Measurements from ENCODE around the gene TSPO.
A peak's percentile ranks its signal among the peaks of the same experiment; 100 is the strongest.
"Not testable (repeated sequence)": the region's sequence is repeated elsewhere in the genome, so short reads cannot be mapped to it uniquely, and the experiment has no call there.

TSPO gene

GRCh38 chr22:43131773-43132501 is 19.4 kb upstream of the TSPO start:
- no peak for DNase-seq

DNA sequence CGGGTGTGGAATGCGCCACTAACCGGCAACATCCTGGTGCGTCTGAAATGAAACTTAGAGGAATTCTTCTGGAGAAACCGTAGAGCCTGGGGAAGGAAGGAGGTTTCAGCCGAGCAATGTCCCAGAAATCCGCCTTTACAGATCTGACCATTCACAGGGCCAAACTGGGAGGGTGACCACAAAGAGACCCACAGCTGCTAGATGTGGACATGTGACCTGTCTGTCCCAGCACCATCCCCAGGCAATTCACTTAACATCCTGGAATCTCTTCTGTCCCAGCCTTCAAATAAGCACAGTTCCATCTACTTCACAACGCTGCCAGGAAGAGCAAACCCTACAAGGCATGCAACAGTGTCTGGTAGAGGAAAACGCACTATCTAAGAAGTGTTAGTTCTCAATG is 18.0 kb upstream of the TSPO start:
- DNase-seq: no peak

- DNase-seq: no peak
Observed at GRCh38 chr22:43134553-43134952, 16.8 kb upstream of the TSPO start.

DNA sequence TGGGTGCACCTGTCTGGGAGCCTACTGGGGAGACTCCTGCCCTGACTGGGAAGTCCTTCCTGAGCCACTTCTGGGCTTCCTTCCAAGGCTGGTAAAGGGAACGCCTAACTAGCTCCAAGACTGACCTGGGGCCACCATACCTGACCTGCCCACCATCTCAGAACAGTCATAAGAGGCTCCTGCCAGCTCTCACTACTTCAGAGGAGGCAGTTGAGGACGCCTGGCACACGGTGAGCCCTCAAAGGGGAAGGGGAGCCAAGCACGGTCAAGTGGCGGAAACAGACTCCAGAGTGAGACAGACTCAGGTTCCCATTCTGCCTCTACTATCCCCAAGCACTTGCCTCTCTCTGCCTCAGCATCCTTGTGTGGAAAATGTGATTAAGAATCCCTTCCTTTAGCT is 15.8 kb upstream of the TSPO start:
- DNase-seq: no peak

DNA sequence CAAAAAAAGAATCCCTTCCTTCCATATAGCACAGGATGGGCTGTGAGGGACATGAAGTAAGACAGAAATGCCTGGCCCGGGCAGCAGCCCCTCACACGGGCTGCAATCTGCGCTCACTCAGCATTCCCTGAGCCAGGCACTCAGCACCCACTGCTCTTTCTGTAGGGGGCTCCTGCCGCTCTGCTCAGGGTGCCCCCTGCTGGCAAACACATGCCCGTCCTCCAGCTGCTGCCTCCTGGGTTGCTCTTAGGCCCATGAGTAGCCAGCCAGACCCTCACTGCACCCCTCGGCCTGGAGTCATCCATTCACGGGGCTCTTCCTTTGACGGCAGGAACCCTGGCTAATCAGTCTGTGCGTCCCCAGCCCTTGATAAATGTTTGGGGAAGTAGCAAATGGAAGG is 15.1 kb upstream of the TSPO start:
- no peak for DNase-seq

DNA sequence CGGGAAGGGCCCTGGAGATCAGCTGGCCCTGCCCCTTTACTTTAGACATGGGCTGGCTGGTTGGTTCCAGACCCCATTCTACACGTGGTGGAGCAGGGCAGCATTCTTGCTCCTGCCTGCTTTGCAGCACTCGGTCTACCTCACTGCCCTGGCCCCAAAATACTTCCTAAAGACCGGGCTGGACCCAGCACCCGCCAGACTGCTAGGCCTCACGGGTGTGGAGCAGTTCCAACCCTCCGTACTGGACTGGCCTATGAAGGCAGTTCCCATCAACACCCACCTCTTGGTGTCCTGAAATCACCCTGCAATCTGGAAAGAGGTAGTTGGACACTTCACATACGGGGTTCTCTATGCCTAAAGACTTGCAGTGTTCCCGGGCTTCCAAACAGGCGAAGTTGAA is 14.6 kb upstream of the TSPO start:
- DNase-seq: no peak

- peak; percentile 72 for DNase-seq
Observed at GRCh38 chr22:43142880-43143562, 8.3 kb upstream of the TSPO start, which contains the start of gene MCAT. Gene MCAT, minus strand, starts transcription at chr22:43143398. Its CDS starts 50 bp downstream, at chr22:43143348.

- no peak for DNase-seq
Observed at GRCh38 chr22:43144949-43145348, 6.4 kb upstream of the TSPO start.

GRCh38 chr22:43145371-43145770 is 6.0 kb upstream of the TSPO start:
- not testable (repeated sequence) for DNase-seq

DNA sequence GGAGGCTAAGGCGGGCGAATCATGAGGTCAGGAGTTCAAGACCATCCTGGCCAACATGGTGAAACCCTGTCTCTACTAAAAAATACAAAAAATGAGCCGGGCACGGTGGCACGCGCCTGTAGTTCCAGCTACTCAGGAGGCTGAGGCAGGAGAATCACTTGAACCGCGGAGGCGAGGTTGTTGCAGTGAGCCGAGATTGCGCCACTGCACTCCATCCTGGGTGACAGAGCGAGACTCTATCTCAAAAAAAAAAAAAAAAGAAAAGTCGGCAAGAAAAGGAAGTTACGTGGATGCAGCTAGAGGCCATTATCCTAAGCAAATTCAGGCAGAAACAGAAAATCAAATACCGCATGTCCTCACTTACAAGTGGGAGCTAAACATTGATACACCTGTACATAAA is 5.0 kb upstream of the TSPO start:
- not testable (repeated sequence) for DNase-seq

DNA sequence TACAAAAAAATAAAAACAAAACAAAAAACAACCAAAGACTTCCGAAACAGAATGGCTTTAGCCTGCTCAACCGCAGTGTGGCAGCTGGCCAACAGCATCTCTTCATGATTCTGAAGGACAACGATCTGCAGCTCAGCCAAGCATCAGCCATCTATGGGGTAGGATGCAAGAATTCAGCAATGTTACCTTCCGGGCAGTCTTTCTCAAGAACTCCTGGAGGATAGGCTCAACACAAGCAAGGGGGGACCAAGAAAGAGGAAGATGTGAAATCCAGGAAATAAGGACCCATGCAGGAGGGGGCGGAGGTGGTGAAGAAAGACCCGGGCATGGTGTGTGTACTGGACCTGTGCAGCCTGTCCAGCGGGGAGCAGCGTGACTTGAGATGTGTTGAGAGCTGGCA is 3.5 kb upstream of the TSPO start:
- DNase-seq: no peak

GRCh38 chr22:43148581-43148980 is 2.8 kb upstream of the TSPO start:
- no peak for DNase-seq

DNA sequence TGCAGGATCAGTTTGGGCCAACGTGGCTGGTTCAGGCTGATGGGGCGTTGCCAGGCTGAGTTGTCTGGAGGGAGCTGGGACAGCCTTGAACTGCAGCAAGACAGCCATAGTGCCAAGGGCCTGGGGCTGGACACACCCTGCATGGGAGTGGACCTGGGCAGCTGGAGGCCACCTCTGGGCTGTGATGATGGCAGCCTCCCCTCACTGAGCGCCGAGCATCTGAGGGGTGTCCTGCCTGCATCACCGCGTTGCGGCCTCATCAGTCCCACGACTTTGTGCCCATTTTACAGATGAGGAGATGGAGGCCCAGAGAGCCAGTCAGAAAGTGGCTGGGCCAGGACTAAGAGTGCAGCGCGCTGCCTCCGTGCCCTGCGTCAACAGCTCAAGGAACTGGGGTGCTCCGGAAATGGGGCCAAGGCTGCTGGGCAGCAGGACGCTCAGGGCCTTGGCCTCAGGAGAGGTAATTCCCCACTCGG is 590 bp upstream of the TSPO start:
- no peak for DNase-seq

DNA sequence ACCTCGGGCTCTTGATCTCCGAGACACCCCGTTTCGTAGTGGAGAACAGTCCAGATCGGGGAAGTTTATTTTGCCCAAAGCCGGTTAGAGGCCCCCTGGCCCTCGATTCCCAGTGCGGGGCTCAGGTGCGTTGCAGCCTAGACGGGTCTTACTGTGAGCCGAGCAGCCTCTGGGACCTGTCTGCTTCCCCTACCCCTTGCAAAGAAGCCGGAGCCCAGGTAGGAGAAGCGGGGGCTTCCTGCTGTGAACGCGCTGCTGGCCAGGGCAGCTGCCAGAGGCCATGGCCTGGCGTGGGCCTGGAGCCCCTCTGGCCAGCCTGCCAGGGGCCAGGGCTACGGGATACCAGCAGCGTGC is 621 bp downstream of the TSPO start:
- DNase-seq: no peak

- peak; percentile 47 for DNase-seq
Observed at GRCh38 chr22:43152357-43153071, 1.2 kb downstream of the TSPO start.

GRCh38 chr22:43153899-43154298 is 2.5 kb downstream of the TSPO start:
- DNase-seq: no peak

DNA sequence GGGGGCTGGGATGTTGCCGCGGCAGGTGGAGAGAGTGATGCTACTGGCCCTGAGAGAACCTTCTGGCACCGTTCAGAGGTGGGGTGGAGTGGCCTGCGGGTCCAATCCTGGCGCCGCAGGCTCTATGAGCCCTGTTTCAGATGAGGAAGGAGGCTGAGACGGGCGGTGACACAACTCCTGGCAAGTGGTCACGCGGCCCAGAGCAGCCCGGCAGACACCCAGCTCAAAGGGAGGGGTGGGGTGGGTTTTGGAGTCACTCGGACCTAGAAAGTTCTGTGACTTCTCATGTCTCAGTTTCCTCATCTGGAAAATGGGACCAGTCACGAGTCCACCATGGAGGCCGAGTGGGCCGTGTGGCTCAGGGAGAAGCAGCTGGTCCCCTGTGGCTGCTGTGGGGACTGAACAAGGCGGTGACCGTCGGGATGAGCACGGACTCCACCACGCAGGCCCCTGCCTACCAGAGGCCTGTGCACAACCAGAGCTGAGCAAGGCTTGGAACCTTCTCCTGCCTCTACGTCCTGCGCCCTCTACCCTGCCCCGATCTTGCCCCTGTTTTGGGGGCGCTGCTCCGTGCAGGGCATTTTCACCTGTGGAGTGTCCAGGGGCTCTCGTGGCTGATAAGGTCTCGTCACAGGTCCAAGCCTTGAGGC is 3.7 kb downstream of the TSPO start:
- DNase-seq: no peak

DNA sequence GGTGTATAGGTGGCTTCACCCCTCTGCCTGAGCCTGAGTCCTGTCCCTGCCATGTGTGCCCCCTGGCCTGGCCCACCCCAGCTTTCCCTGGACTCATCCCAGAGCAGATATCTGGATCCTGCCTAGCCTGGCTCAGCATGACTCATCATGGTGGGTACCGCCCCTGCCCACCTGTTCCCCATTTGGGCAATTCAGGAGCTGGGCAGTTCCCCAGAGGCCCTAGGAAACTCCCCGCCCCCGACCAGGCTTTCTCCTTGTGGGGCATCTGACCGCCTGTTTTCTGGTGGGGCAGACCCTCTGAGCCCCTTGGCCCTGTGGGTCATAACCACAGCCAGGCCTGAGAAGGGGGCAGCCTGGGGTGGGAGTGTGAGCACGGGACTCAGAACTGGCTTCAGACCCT is 4.4 kb downstream of the TSPO start:
- no peak for DNase-seq

GRCh38 chr22:43156413-43156812 is 5.1 kb downstream of the TSPO start:
- DNase-seq: no peak

DNA sequence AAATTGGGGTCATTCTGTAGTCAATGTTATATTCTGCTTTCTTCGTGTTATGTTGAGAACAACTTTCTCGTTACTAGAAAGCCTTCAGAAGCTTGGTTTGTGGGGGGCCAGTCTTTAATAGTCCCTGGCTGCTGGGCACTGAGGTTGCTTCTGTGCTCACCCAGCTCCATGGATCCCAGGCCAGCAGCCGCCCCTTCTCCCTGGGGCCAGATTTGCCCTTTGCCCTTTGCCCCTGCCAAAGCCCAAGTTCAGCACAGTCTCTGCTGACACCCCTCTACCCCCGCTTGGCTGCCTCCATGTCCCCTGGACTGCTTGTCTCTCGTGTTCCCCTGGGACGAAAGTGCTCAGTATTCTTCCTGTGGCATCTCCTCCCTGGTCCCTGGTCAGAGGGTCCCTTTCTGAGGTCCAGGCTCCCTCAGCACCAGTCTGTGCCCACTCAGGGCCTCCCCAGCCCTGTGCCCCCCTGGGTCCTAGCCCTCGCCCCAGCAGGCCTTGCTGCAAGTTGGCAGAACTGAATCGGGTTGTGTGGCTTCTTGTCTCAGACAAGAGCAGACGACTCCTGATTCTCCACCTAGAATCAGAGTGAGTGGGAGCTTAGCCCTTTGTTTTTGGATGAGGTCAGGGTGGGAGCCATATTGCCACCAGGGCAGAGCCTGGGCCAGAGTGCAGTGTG is 6.7 kb downstream of the TSPO start:
- no peak for DNase-seq

- DNase-seq: no peak
Observed at GRCh38 chr22:43158778-43159483, 7.6 kb downstream of the TSPO start.
